Activated CD4-positive, alpha-beta memory T cell treated with anti-CD3 and anti-CD28 coated beads for 36 hours (primary cell): Measurements from ENCODE around the gene SMARCB1. TPM values are rescaled to one million over a fixed set of nuclear protein-coding genes. Genes with fewer than 3 reads are reported as not detected.

Experiments used
- CTCF ChIA-PET: fragments of 350-600 bp; sonication (Branson Sonifier 250); formaldehyde crosslinking; loops from one replicate; lab custom pipeline; 2021; ENCODE audit warnings: antibody characterized with exemption, inconsistent platforms; lab: Charles Lee
- POLR2A ChIA-PET: fragments of 350-600 bp; sonication (Branson Sonifier 250); formaldehyde crosslinking; loops from one replicate; lab custom pipeline; 2021; ENCODE audit warnings: antibody characterized with exemption; lab: Charles Lee
- DNase-seq: peaks from one replicate; pipeline ENCODE4 v3.0.0-alpha.2; 2020
- H3K27ac Mint-ChIP-seq: one replicate; pipeline ENCODE4 v1.8.0; 2021; ENCODE audit warnings: mixed read lengths
- H3K27me3 Mint-ChIP-seq: one replicate; pipeline ENCODE4 v1.8.0; 2021; ENCODE audit warnings: mixed read lengths
- H3K36me3 Mint-ChIP-seq: one replicate; pipeline ENCODE4 v1.8.0; 2021; ENCODE audit warnings: mixed read lengths
- H3K4me1 Mint-ChIP-seq: one replicate; pipeline ENCODE4 v1.8.0; 2021; ENCODE audit warnings: low read depth, mixed read lengths
- H3K4me3 Mint-ChIP-seq: one replicate; pipeline ENCODE4 v1.8.0; 2021; ENCODE audit warnings: mild to moderate bottlenecking, mixed read lengths
- H3K9me3 Mint-ChIP-seq: one replicate; pipeline ENCODE4 v1.8.0; 2021; ENCODE audit warnings: mixed read lengths
- intact Hi-C: fragments of 100-400 bp; cut with micrococcal nuclease; formaldehyde crosslinking; loops from one replicate; pipeline ENCODE4 v1.15.1; 2023
- total RNA-seq, 2 experiments: library from RNA; stranded (reverse); gene quantifications; one replicate each; pipeline ENCODE4 v1.2.3, GENCODE V29; 2021

SMARCB1 gene
- total RNA-seq, 2 experiments from 2014 or later: 71.3 to 72.5 TPM

DNA sequence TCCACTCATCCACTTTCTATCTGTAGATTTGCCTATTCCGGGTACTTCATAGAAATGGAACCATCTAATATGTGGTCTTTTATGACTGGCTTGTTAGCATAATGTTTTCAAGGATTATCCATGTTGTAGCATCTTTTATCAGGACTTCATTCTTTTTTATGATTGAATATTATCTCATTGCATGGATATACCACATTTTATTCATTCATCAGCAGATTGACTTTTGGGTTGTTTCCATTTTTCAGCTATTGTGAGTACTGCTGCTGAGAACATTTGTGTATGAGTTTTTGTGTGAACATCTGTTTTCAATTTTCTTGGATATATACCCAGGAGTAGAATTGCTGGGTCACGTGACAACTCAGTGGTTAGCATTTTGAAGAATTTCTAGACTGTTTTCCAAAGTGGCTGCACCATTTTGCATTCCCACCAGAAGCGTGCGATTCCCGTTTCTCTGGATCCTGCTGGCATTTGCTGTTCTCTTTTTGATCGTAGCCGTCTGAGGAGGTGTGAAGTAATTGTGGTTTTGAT, 43.1 kb downstream of the SMARCB1 start:
- no peak for DNase-seq
- H3K27me3 Mint-ChIP-seq: no peaks in the 10 kb centered on the region
- H3K27ac Mint-ChIP-seq: no peak overlapping the region
- ChIA-PET CTCF (interaction anchor here (1.2 kb wide), 1 partner anchor 19 kb away, joined by 5 read pairs; no protein-coding TSS in a partner anchor), POLR2A (no interaction called here)
- no peak overlapping the region for H3K4me3 Mint-ChIP-seq
- H3K9me3 Mint-ChIP-seq: no peaks in the 10 kb centered on the region
- intact Hi-C loops: no loop called here
- H3K36me3 Mint-ChIP-seq: peaks cover 18% of the 10 kb centered on the region
- H3K4me1 Mint-ChIP-seq: no peaks in the 10 kb centered on the region

DNA sequence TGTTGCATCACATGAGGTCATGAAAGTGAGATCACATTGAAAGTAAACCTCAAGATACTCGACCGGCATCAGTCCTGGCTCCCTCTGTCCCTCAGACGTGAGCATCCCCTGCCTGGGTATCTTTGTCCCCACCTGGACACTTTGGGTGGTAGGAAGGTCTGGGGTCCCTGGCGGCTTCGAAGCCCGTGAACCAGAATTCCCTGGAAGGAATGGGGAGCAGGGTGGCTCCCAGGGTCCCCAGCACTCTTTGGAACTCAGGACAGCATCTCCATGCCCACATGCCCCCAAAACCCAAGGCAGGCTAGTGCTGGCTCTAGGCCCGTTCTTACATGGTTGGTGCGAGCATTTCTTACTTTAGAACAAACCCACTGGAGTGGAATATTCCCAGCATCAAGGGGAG, 44.5 kb downstream of the SMARCB1 start:
- CTCF ChIA-PET: no interaction called here
- no peaks in the 10 kb centered on the region for H3K27me3 Mint-ChIP-seq
- H3K4me3 Mint-ChIP-seq: no peak overlapping the region
- H3K36me3 Mint-ChIP-seq: peaks cover 11% of the 10 kb centered on the region
- no peak overlapping the region for H3K27ac Mint-ChIP-seq
- POLR2A ChIA-PET: no interaction called here
- no peaks in the 10 kb centered on the region for H3K4me1 Mint-ChIP-seq
- intact Hi-C loops: no loop called here
- DNase-seq: no peak
- no peaks in the 10 kb centered on the region for H3K9me3 Mint-ChIP-seq

DNA sequence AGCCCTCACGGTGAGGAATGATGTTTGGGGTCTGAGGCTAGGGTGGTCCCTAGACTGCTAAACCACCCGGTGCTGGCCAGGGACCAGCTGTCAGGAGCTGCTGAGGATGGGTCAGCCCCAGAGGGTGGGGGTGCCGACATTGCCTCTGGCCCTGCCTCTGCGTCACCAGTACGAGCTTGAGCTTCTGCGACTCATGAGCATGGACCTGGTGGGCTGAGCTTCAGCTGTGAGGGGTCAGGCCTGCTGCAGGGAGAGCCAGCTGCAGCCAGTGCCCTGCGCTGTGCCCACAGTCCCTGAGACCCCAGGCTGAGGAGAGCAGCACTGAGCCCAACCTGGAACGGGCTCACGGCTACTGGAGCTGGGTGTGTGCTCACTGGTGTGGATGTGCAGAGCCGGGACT, 45.0 kb downstream of the SMARCB1 start:
- Mint-ChIP-seq H3K9me3 (no peaks in the 10 kb centered on the region), H3K4me3 (no peak overlapping the region), H3K36me3 (peaks cover 8% of the 10 kb centered on the region), H3K4me1 (no peaks in the 10 kb centered on the region), H3K27me3 (no peaks in the 10 kb centered on the region), H3K27ac (no peak overlapping the region)
- CTCF ChIA-PET: no interaction called here
- intact Hi-C loops: no loop called here
- no peak for DNase-seq
- POLR2A ChIA-PET: no interaction called here

- ChIA-PET POLR2A (no interaction called here), CTCF (no interaction called here)
- Mint-ChIP-seq H3K4me1 (peaks cover 3% of the 10 kb centered on the region), H3K27ac (no peak overlapping the region), H3K36me3 (peaks cover 7% of the 10 kb centered on the region), H3K4me3 (no peak overlapping the region), H3K27me3 (no peaks in the 10 kb centered on the region), H3K9me3 (no peaks in the 10 kb centered on the region)
- intact Hi-C loops: no loop called here
- DNase-seq: no peak
These were observed 45.7 kb downstream of the SMARCB1 start for GRCh38 chr22:23832226-23833016.

GRCh38 chr22:23833017-23833751, 46.4 kb downstream of the SMARCB1 start:
- no peak overlapping the region for H3K4me3 Mint-ChIP-seq
- H3K9me3 Mint-ChIP-seq: no peaks in the 10 kb centered on the region
- DNase-seq: no peak
- ChIA-PET POLR2A (no interaction called here), CTCF (interaction anchor here (1.0 kb wide), 1 partner anchor 18 kb away, joined by 4 read pairs; no protein-coding TSS in a partner anchor)
- peaks cover 6% of the 10 kb centered on the region for H3K36me3 Mint-ChIP-seq
- no peak overlapping the region for H3K27ac Mint-ChIP-seq
- H3K4me1 Mint-ChIP-seq: peaks cover 8% of the 10 kb centered on the region
- intact Hi-C loops: no loop called here
- H3K27me3 Mint-ChIP-seq: no peaks in the 10 kb centered on the region

DNA sequence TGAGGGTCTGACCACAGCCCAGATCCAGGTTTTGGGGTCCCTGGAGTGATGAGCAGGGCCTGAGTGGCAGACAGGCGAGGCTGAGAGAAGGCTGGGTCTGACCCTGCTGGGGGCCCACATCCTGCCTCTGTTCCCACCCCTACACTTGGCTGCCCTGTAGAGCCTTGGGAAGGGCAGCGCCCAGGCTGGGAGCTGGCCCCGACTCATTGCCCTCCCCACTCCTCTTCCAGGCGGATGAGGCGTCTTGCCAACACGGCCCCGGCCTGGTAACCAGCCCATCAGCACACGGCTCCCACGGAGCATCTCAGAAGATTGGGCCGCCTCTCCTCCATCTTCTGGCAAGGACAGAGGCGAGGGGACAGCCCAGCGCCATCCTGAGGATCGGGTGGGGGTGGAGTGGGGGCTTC, 47.1 kb downstream of the SMARCB1 start:
- no peak overlapping the region for H3K27ac Mint-ChIP-seq
- H3K36me3 Mint-ChIP-seq: peaks cover 8% of the 10 kb centered on the region
- no peak for DNase-seq
- intact Hi-C loops: no loop called here
- H3K4me3 Mint-ChIP-seq: no peak overlapping the region
- CTCF ChIA-PET: interaction anchor here (1.0 kb wide), 1 partner anchor 17 kb away, joined by 4 read pairs; no protein-coding TSS in a partner anchor
- no peaks in the 10 kb centered on the region for H3K9me3 Mint-ChIP-seq
- peaks cover 14% of the 10 kb centered on the region for H3K4me1 Mint-ChIP-seq
- POLR2A ChIA-PET: no interaction called here
- no peaks in the 10 kb centered on the region for H3K27me3 Mint-ChIP-seq

GRCh38 chr22:23834406-23834792, 47.6 kb downstream of the SMARCB1 start:
- DNase-seq: no peak
- H3K9me3 Mint-ChIP-seq: no peaks in the 10 kb centered on the region
- no peak overlapping the region for H3K4me3 Mint-ChIP-seq
- no peak overlapping the region for H3K27ac Mint-ChIP-seq
- H3K36me3 Mint-ChIP-seq: peaks cover 10% of the 10 kb centered on the region
- intact Hi-C loops: no loop called here
- peaks cover 18% of the 10 kb centered on the region for H3K4me1 Mint-ChIP-seq
- POLR2A ChIA-PET: no interaction called here
- peaks cover 2% of the 10 kb centered on the region for H3K27me3 Mint-ChIP-seq
- CTCF ChIA-PET: interaction anchor here (0.7 kb wide), 1 partner anchor 66 kb away, joined by 4 read pairs; no protein-coding TSS in a partner anchor

- intact Hi-C loops: no loop called here
- ChIA-PET POLR2A (no interaction called here), CTCF (interaction anchor here (0.7 kb wide), 1 partner anchor 66 kb away, joined by 4 read pairs; no protein-coding TSS in a partner anchor)
- H3K4me1 Mint-ChIP-seq: peaks cover 19% of the 10 kb centered on the region
- no peaks in the 10 kb centered on the region for H3K9me3 Mint-ChIP-seq
- no peak overlapping the region for H3K4me3 Mint-ChIP-seq
- peaks cover 10% of the 10 kb centered on the region for H3K36me3 Mint-ChIP-seq
- no peak for DNase-seq
- peaks cover 2% of the 10 kb centered on the region for H3K27me3 Mint-ChIP-seq
- peak overlapping the region; percentile 9 for H3K27ac Mint-ChIP-seq
These were observed 48.2 kb downstream of the SMARCB1 start for GRCh38 chr22:23834793-23835483.

GRCh38 chr22:23835484-23836144, 48.8 kb downstream of the SMARCB1 start:
- DNase-seq: no peak
- intact Hi-C loops: no loop called here
- Mint-ChIP-seq H3K4me1 (peaks cover 19% of the 10 kb centered on the region), H3K36me3 (peaks cover 7% of the 10 kb centered on the region), H3K9me3 (no peaks in the 10 kb centered on the region), H3K27ac (peak overlapping the region; percentile 9), H3K27me3 (peaks cover 2% of the 10 kb centered on the region), H3K4me3 (no peak overlapping the region)
- ChIA-PET POLR2A (no interaction called here), CTCF (no interaction called here)

GRCh38 chr22:23836281-23836680, 49.5 kb downstream of the SMARCB1 start:
- DNase-seq: no peak

DNA sequence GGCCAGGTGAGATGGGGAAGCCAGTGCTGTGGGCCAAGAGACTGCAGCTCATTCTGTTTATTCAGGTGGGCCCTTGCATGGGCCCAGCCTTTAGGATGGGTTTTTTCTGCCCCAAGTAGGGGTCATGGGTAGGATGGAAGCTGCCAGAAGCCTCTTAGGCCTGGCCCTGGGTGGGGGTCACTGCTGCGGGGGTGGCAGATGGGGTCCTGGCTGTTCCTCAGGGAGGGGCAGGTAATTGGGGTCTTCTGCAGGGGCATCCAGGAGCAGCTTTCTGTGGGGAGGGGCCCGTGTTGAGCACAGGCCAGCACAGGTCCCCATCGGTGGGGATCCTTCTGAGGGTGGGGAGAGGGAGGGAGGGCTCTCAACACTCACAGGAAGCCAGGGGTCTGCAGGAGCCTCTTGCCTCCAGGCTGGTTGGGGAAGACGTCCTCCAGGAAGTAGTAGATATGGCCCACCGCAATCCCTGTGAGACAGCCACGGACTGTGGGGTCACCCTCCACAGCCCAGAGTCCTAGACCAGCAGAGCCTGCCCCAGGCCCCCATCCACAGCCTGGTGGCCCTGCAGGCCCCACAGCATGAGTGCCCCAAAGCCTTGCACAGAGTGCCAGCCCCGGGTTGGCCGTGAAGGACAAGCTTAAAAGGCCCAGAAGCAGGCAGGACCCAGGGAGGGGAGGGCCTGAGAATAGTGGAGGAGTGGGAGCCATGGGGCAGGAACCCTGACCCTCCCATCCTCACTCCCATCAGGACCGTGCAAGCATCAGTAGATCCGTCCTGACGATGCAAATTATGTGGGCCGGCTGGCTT, 50.1 kb downstream of the SMARCB1 start:
- no peak overlapping the region for H3K27ac Mint-ChIP-seq
- POLR2A ChIA-PET: interaction anchor here (1.7 to 2.5 kb wide), 2 partner anchors 21 to 50 kb away, joined by 4 to 8 read pairs; partner anchors contain the start of genes SLC2A11 and SMARCB1
- peaks cover 4% of the 10 kb centered on the region for H3K36me3 Mint-ChIP-seq
- H3K27me3 Mint-ChIP-seq: peaks cover 2% of the 10 kb centered on the region
- CTCF ChIA-PET: no interaction called here
- H3K4me1 Mint-ChIP-seq: peaks cover 19% of the 10 kb centered on the region
- DNase-seq: no peak
- intact Hi-C loops: no loop called here
- H3K4me3 Mint-ChIP-seq: no peak overlapping the region
- no peaks in the 10 kb centered on the region for H3K9me3 Mint-ChIP-seq

More at GRCh38 chr22:23836281-23836680, 49.5 kb downstream of the SMARCB1 start:
- Mint-ChIP-seq H3K36me3 (peaks cover 4% of the 10 kb centered on the region), H3K27ac (no peak overlapping the region), H3K4me3 (no peak overlapping the region), H3K4me1 (peaks cover 19% of the 10 kb centered on the region), H3K27me3 (peaks cover 2% of the 10 kb centered on the region), H3K9me3 (no peaks in the 10 kb centered on the region)
- CTCF ChIA-PET: no interaction called here
- intact Hi-C loops: no loop called here
- POLR2A ChIA-PET: interaction anchor here (1.7 kb wide), 1 partner anchor 50 kb away, joined by 4 read pairs; the partner anchor contains the start of gene SMARCB1
